NK-92 (cell line): ENCODE results near the gene SMIM31.

ENCODE experiments used
- DNase-seq: peaks from one replicate; lab custom pipeline; 2025; ENCODE audit not compliant: unreplicated experiment; lab: John Stamatoyannopoulos, UW

SMIM31 gene

GRCh38 chr4:164783976-164784375 lies 30.0 kb downstream of the SMIM31 start:
- DNase-seq = no peak

GRCh38 chr4:164789047-164789446 lies 35.1 kb downstream of the SMIM31 start:
- DNase-seq = no peak

- no peak for DNase-seq
Measured at GRCh38 chr4:164790249-164790648, 36.3 kb downstream of the SMIM31 start.

- no peak for DNase-seq
Measured at GRCh38 chr4:164799410-164799809, 45.5 kb downstream of the SMIM31 start.

DNA sequence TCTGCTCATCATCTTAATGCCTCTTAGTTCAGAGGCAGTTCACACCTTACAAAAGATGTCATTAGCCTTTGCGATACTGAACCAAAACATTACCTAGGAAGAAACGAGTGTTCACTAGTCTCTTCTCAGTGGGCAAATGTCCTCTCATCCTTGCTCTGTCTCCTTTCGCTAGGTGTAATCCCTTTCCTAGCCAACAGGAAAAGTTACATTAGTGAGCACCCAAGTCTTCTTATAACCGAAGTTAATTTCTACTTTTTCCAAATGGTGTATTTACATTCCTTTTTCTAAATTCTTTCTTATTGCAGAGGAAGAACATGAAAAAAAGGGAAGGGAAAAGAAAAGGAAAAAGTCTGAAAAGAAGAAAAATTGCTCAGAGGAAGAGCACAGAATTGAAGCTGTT lies 46.9 kb downstream of the SMIM31 start:
- DNase-seq = no peak

GRCh38 chr4:164802301-164802901 lies 48.5 kb downstream of the SMIM31 start:
- DNase-seq = no peak

- DNase-seq = no peak
Measured at GRCh38 chr4:164803702-164804101, 49.8 kb downstream of the SMIM31 start.

- DNase-seq = no peak
Measured at GRCh38 chr4:164807611-164808010, 53.7 kb downstream of the SMIM31 start.

DNA sequence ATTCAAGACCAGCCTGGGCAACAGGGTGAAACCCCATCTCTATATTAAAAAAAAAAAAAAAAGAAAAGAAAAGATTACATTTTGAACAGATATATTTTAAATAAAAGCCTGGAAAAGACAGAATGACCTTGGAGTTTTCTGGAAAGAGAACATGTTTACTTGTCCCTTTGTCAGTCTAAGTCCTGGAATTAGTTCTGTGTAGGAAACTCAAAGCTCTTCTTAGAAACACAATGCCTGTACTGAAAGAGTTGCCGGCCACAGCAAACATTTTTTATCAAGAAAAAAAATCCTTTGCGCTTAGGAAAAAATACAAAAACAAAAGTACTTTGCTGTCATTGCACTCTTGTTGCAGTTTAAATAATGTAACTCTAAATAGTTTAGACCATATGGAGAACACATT lies 59.6 kb downstream of the SMIM31 start:
- no peak for DNase-seq

DNA sequence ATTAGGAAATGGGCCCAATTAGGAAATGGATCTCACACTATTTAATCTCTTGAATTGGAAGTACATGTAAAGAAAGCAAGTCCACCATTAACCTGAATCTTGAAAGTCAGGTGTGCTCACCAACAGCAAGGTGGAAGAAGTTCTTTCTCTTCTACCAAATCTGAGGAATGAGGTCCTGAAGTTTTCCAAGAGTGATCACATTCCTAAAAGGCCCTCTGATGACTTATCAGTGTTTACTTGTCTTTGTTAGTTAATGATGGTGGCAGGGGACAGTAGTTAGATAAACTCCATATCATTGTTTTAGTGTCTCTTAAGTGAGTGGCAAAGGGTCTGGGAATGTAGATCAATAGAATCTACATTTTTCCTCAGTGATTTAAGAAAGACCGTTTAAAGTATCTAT lies 61.8 kb downstream of the SMIM31 start:
- no peak for DNase-seq

- no peak for DNase-seq
Measured at GRCh38 chr4:164819366-164819765, 65.4 kb downstream of the SMIM31 start.

DNA sequence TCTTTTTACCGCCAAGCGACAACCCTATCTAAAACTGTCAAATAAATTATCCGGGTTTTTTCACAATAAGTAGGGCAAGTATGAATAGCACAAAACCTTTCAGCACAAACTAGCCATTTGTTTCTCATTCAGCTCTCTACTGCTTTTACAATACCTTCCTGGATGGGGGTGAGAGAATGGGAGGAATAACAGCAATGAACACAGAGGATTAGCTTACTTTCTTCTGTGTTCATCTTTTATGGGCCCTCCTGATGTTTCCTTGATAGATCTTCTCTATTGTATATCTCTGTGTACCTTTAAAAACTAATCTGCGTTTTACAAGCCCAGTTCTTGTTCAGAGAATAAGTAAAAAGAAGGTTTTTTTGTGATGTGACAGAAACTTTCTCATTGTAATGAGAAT lies 67.8 kb downstream of the SMIM31 start:
- no peak for DNase-seq

- no peak for DNase-seq
Measured at GRCh38 chr4:164824581-164824980, 70.7 kb downstream of the SMIM31 start.

GRCh38 chr4:164828955-164829354 lies 75.0 kb downstream of the SMIM31 start:
- DNase-seq = no peak

DNA sequence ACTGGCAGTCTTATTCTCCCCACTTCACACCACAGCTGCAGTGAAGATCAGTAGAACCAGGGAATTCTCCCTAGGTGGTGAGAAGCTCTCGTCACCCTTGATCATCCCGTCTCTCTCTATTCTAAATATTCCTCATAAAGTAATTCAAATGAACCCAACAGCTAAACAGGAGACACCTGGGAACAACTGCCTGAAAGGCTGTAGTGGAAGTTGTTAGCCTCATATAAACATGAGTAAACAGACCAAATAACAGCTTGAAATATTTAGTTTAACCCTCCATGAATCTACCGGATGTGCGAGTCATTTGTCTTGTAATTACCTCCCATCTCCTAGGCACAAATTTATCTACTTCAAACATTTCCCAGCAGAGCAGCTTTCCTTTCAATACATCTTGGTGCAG lies 92.6 kb downstream of the SMIM31 start:
- DNase-seq = no peak

DNA sequence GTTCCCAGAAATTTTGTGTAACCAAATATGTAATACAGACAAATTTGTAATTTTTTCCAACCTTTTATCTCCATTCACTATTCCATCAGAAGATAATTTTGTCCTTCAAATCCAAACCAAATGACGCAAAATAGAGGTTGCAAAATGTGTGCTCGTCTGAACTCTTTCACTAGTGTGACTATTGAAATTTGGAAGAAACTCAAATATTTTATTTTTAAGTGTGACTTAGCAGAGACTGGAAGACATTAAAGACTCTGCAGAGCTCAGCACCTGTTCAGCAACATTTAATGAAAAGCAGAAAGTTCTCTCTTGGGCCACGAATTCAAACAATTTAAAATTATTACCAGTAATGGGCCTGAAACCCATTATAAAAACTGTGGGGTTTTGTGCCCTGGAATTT lies 93.1 kb downstream of the SMIM31 start:
- DNase-seq = no peak

DNA sequence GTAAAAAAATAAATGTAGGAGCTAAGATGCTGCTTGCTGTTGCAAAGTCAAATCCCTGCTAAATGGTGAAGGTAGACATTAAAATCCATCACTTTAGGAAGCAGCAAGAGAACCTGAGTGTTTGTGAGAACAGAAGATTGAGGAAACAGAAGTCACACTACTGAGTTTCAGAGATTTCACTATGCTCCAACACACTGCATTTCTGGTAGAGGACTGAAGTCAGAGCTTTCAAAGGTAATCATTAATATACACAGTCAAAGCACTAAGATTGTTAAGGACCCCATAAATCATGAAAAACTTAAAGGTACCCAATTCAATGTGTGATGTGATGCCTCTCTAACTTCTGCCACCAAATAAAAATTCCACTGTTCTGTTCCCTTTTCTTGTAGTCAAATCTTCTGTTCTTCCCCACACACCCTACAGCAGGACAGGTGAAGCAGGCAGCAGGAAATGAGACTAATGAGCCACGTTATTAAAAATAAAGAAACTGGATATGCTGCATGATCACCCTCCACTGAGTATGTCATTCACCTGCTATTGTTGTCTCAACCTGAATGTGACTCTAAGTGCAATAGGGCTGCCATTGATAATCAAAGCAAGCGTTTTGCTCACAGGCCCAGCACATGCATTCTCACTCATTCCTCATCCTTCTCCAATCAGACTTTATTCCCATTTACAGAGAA lies 94.2 kb downstream of the SMIM31 start:
- no peak for DNase-seq
